M059J (cell line): ENCODE results near the gene RAD23A. TPM values are rescaled to one million over a fixed set of nuclear protein-coding genes. Genes with fewer than 3 reads are reported as not detected.
"Not testable (repeated sequence)": the region's sequence is repeated elsewhere in the genome, so short reads cannot be mapped to it uniquely, and the experiment has no call there.

Experiments
- DNase-seq: peaks from one replicate; pipeline ENCODE4 v3.0.0-alpha.2; 2012; ENCODE audit warnings: low read depth
- total RNA-seq: library from RNA; depleted of rRNA; stranded (reverse); fragments of >200 nt; shearing (Covaris generic); gene quantifications from 2 replicates; pipeline ENCODE4 v1.2.3, GENCODE V29; 2014

RAD23A gene
- total RNA-seq, 1 experiment from 2014 or later: 156 TPM

GRCh38 chr19:12955575-12955974, 9.9 kb downstream of the RAD23A start:
- not testable (repeated sequence) for DNase-seq

GRCh38 chr19:12955996-12956395, 10.3 kb downstream of the RAD23A start:
- no peak for DNase-seq

DNA sequence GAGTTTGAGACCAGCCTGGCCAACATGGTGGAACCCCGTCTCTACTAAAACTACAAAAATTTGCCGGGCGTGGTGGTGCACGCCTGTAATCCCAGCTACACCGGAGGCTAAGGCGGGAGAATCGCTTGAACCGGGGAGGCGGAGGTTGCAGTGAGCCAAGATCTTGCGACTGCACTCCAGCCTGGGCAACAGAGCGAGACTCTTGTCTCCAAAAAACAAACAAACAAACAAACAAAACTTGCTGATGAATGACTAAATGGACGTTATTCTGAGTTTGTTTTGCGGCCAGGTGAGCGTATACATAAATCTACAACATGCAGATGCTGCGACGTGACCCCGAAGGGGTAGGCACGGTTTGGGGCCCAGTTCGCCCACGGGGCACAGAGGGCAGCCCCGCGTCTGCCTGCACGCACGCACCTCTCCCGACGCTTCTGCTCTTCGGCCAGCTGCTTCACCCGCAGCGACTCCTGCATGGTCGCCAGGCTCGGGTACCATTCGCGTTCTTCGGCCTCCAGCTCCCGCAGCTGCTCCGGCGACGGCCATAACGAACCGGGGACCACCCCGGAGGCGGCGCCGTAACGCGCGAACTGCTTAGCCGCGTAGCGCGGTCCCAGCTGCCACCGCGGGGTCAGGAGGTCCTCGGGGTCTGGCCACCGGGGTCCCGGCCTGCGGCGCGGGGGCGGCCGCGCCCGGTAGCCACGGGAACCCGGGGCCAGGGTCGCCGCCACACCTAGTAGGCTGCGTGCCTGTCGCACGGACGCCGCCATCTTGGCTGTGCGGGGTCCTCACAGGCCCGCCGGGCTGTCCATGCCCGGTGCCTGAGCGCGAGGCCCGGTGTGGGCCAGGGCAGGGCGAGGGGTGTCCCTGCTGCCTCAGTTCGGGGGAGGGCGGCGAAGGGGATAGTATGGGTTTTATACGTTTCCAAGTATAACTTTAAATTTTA, 11.1 kb downstream of the RAD23A start, which contains the start of gene GADD45GIP1:
Gene GADD45GIP1, minus strand, starts transcription at position 778 of the 943 bp plus-strand sequence. Its CDS starts 11 bp downstream, at position 767.
- DNase-seq: peak; percentile 80

- DNase-seq: not testable (repeated sequence)
Measured at GRCh38 chr19:12957389-12957952, 11.8 kb downstream of the RAD23A start.

DNA sequence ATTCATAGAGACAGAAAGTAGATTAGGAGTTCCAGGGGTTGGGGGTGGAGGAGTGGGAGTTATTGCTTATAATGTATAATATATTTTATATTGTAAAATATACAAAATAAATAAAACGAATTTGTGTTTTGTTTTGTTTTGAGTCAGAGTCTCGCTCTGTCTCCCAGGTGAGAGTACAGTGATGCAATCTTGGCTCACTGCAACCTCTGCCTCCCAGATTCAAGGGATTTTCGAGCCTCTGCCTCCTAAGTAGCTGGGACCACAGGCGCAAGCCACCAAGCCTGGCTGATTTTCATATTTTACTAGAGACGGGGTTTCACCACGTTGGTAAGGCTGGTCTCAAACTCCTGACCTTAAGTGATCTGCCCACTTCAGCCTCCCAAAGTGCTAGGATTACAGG, 13.8 kb downstream of the RAD23A start:
- DNase-seq: no peak

DNA sequence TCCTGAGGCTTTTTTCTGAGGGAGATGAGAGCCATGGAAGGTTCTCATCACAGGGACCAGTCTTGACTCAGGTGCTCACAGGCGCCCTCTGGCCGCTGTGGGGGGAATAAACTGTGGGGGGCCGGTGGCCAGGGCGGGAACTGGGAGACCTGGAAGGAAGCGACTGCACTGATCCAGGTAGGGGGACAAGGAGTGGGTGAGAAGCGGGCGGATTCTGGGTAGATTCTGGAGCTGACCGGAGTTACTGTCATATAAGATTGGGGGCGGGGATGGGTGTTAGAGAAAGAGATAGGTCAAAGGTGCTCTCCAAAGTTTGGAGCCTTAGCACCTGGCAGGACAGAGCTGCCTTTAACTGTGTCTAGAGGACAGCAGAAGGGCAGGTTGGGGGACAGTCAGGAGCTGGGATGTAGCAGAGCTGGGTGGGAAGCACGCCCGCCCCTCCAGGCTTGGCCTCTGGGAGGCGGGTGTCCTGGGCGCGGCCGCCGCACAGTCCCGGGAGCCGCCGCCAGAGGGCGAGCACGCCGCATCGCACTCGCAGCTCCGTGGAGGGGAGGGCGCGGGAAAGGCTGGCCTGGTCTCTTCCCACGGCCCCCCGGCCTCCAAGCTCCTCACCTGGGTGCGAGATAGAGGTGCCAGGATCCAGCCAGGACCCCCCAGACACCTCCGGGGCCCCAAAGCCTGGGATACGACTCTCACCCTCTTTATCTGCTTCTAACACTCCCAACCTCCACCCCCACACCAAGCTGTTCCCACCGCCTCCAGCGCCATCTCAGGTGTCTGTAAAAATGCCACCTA, 19.6 kb downstream of the RAD23A start:
- DNase-seq: peak; percentile 79

DNA sequence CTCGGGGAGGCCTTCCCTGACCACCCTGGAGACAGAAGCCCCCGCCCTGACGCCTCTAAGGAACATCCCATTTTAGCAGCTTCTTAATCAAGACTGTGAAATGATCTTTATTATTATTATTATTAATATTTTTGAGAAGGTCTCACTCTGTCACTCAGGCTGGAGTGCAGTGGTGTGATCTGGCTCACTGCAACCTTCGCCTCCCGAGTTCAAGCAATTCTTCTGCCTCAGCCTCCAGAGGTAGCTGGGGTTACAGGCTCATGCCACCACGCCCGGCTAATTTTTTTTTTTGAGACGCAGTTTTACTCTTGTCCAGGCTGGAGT, 20.1 kb downstream of the RAD23A start:
- no peak for DNase-seq

GRCh38 chr19:12967907-12968306, 22.2 kb downstream of the RAD23A start:
- DNase-seq: peak; percentile 61

GRCh38 chr19:12969292-12969988, 23.8 kb downstream of the RAD23A start, which contains the start of gene DAND5:
DAND5 (plus strand) TSS chr19:12969576; CDS start chr19:12969661, 85 bp downstream.
- peak; percentile 51 for DNase-seq

DNA sequence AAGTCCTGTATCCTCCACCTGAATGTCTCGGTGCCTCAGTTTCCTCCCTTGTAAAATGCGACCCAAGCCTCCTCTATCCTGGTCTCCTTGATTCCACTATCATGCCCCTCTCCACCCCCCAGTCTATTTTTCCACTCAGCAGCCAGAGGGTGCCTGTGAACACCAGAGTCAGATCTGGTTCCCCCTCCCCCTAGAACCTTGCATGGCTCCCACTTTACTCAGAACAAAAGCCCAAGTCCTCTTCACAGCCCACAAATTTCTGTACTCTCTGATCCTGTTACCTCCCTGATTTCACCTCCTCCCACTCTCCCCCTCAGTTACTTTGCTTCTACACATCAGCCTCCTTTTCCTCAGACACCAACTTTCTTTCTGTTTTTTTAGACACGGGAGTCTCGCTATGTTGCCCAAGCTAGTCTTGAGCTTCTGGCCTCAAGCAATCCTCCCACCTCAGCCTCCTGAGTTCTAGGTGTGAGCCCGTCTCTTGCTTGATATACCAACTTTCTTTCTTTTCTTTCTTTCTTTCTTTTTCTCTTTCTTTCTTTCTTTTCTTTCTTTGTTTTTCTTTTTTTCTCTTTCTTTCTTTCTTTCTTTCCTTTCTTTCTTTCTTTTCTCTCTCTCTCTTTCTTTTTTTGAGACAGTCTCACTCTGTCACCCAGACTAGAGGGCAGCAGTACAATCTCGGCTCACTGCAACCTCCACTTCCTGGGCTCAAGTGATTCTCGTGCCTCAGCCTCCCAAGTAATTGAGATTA, 24.6 kb downstream of the RAD23A start:
- no peak for DNase-seq

DNA sequence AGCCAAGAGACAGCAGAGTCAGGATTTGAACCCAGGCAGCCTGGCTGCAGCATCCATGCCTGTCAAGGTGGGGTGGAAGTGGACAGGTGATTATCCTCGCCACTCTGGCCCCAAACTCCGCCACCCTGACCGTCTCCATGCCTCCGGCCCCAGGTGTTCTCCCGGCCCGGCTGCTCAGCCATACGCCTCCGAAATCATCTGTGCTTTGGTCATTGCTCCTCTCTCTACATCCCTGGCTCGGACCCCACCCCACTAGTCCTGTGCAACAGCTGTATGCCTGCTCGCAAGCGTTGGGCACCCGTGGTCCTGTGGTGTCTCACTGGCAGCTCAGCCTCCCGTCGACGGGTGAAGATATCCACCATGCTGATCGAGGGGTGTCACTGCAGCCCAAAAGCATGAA, 27.6 kb downstream of the RAD23A start:
- DNase-seq: no peak

GRCh38 chr19:12974301-12975220, 28.9 kb downstream of the RAD23A start:
- no peak for DNase-seq

- DNase-seq: no peak
Measured at GRCh38 chr19:12975221-12975741, 29.6 kb downstream of the RAD23A start.

DNA sequence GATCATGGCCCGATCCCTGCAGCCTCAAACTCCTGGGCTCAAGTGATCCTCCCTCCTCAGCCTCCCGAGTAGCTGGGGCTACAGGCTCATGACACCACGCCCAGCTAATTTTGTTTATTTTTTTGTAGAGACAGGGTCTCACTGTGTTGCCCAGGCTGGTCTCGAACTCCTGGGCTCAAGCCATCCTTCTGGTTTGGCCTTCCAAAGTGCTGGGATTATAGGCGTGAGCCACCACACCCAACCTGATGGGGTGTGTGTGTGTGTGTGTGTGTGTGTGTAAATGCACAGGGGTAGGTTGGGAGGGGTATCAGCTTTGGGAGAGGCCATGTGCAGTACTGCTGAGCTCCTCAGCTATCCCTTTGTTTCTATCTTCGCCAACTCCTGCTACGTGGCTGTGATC, 30.4 kb downstream of the RAD23A start:
- not testable (repeated sequence) for DNase-seq

DNA sequence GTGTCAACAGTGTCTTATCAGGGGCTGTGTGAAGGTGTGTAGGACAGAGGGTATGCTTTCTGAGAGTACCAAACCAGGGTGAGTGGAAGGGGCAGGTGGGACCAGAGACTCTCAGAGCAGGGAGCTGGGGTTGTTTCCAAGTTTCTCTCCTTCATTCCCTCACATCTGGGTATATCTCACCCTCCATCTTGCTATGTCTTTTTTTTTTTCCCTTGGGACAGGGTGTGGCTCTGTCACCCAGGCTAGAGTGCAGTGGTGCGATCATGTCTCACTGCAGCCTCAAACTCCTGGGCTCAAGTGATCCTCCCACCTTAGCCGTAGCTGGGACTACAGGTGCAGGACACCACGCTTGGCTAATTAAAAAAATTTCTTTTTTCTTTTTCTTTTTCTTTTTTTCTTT, 34.3 kb downstream of the RAD23A start:
- no peak for DNase-seq

DNA sequence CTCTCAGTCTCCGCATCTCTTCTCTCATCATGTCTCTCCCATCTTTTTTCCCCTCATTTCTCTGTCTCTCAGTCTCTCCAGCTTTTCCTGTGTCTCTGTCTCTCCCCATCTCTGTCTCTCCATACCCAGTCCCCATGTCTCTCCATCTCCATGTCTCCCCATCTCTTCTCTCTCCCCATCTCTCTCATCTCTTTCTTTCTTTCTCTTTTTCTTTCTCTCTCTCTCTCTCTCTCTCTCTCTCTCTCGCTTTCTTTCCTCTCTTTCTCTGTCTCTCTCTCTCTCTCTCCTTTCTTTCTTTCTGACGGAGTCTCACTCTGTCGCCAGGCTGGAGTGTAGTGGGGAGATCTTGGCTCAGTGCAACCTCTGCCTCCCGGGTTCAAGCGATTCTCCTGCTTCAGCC, 37.0 kb downstream of the RAD23A start:
- DNase-seq: no peak

DNA sequence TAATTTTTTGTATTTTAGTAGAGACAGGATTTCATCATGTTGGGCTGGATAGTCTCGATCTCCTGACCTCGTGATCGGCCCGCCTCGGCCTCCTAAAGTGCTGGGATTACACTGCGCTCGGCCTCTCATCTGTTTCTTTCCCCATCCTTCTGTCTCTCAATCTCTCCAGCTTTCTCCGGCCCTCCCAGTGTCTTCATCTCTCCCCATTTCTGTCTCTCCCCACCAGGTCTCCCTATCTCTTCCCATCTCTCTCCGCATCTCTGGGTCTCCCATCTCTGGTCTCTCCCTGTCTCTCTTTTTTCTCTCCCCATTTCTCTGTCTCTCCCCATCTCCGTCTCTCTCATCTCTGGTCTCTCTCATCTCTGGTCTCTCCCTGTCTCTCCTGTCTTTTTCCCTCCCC, 37.4 kb downstream of the RAD23A start:
- no peak for DNase-seq

GRCh38 chr19:12983542-12984142, 38.0 kb downstream of the RAD23A start:
- peak; percentile 66 for DNase-seq

DNA sequence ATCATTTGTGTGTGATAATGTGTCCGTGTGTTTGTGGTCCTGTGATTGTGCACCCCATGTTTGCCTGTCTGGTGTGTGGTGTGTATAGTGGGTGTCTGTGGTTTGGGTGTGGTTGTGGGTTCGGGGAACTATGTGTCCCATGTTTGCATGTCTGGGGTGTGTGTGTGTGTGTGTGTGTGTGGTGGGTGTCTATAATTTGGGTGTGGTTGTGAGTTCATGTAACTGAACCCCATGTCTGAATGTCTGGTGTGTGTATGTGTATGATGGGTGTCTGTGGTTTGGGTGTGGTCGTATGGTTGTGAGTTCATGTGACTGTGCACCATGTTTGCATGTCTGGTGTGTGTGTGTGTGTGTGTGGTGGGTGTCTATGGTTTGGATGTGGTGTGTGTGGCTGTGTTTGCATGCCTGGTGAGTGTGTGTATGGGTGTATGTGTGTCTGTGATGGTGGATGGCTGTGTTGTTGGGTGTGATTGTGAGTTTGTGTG, 38.5 kb downstream of the RAD23A start:
- DNase-seq: no peak
